Neuron (in vitro differentiated cells): ENCODE results near the gene SYNDIG1L.

ENCODE experiments used
- H2AFZ ChIP-seq: one replicate; pipeline ENCODE4 v1.6.1; 2013; ENCODE audit warnings: low read depth, mild to moderate bottlenecking, inconsistent platforms, low read length, moderate library complexity
- H3K27me3 ChIP-seq: one replicate; pipeline ENCODE4 v1.6.1; 2013; ENCODE audit warnings: low read length; ENCODE audit not compliant: insufficient read depth
- H3K36me3 ChIP-seq: one replicate; pipeline ENCODE4 v1.6.1; 2013; ENCODE audit warnings: low read length; ENCODE audit not compliant: insufficient read depth
- H3K4me1 ChIP-seq: one replicate; pipeline ENCODE4 v1.6.1; 2013; ENCODE audit warnings: low read length; ENCODE audit not compliant: insufficient read depth
- H3K4me3 ChIP-seq: 2 replicates; pipeline ENCODE4 v1.5.1; 2013; ENCODE audit warnings: mild to moderate bottlenecking, low read length, moderate library complexity
- H3K9me3 ChIP-seq: one replicate; pipeline ENCODE4 v1.6.1; 2013; ENCODE audit warnings: low read length

SYNDIG1L gene

DNA sequence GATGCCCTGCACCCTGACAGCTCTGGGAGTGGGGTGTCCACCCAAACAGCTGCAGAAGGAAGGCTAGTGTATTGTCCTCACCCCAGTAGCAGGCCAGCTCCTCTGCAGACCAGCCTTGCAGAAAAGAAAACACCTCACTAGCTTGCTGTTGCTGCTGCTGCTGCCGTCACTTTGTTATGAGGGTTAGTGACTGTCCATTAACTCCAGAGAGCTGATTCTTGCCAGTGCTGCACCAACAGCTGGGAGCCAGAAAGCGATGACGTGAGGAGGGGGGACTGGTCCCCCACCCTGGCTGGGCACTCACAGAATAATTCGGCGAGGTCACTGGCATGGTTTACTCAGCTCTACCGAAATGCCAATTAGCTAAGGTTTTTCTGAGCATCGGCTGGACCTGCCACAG lies 2.8 kb downstream of the SYNDIG1L start:
- Histone ChIP-seq H2AFZ (no peak overlapping the region), H3K36me3 (no peaks in the 10 kb centered on the region), H3K4me3 (no peak overlapping the region), H3K4me1 (peaks cover 3% of the 10 kb centered on the region), H3K9me3 (no peaks in the 10 kb centered on the region), H3K27me3 (peaks cover 54% of the 10 kb centered on the region)

DNA sequence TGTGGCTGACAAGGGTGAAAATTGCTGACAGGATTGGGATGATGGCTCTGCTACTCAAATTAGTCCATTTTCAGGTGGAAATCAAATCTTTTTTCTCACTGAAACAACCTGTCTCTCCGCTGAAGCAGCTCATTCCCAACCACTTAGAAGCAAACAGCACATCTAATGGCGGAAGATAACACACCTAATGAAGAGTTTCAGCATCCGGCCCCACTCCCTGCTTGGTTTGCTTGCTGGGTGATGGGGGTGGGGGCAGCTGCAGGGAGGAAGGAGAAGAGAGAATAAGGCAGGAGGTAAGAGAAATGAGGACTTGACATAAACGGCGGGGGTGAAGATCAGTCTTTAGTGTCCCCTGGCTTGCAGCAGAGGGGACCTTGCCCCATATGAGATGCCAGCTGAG lies 4.0 kb downstream of the SYNDIG1L start:
- H3K27me3 ChIP-seq: peaks cover 42% of the 10 kb centered on the region
- H2AFZ ChIP-seq: no peak overlapping the region
- no peak overlapping the region for H3K4me3 ChIP-seq
- no peaks in the 10 kb centered on the region for H3K9me3 ChIP-seq
- peaks cover 3% of the 10 kb centered on the region for H3K4me1 ChIP-seq
- H3K36me3 ChIP-seq: no peaks in the 10 kb centered on the region

DNA sequence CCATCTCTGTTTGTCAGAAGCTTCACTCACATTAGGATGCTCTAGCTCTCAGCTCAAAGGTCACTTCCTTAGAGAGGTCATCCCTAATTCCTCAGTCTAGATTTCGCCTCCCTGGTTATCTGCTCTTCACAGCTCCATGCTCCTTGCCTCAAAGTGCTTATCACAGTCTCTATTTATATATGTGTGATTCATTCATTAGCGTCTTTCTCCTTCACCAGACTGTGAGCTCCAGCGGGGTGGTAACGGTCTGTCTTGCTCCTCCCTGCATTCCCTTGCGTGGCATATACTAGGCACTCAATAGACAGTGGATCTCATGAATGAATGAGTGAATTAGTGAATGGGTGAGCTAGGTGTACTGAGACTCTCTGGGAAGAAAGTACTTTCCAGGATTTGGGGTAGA lies 6.9 kb downstream of the SYNDIG1L start:
- no peak overlapping the region for H2AFZ ChIP-seq
- H3K36me3 ChIP-seq: no peaks in the 10 kb centered on the region
- peaks cover 19% of the 10 kb centered on the region for H3K27me3 ChIP-seq
- no peak overlapping the region for H3K4me3 ChIP-seq
- peaks cover 11% of the 10 kb centered on the region for H3K4me1 ChIP-seq
- H3K9me3 ChIP-seq: no peaks in the 10 kb centered on the region

GRCh38 chr14:74418031-74418430 lies 8.0 kb downstream of the SYNDIG1L start:
- Histone ChIP-seq H3K4me1 (peaks cover 12% of the 10 kb centered on the region), H3K36me3 (no peaks in the 10 kb centered on the region), H3K27me3 (peaks cover 21% of the 10 kb centered on the region), H3K9me3 (no peaks in the 10 kb centered on the region), H3K4me3 (no peak overlapping the region), H2AFZ (no peak overlapping the region)

GRCh38 chr14:74417611-74418010 lies 8.4 kb downstream of the SYNDIG1L start:
- Histone ChIP-seq H3K4me1 (peaks cover 12% of the 10 kb centered on the region), H3K27me3 (peaks cover 21% of the 10 kb centered on the region), H3K9me3 (no peaks in the 10 kb centered on the region), H3K36me3 (no peaks in the 10 kb centered on the region), H2AFZ (no peak overlapping the region), H3K4me3 (no peak overlapping the region)

DNA sequence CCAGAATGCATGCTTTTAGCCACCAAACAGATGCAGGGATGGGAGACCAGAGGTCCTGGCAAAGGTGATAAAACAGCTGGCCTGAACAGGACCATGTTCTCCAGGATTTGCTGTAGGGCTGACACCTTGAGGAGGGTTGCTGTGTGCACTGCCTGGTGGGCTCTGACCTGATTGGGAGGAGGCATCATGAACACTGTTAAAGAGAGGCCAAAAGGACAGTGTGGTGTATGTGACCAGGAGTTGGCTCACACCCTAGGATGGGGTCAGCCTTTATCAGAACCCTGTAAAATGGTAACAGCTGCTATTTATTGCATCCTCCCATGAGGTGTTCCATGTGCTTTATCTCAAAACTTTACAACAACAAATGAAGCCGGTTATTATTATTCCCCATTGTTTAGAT lies 8.8 kb downstream of the SYNDIG1L start:
- peaks cover 19% of the 10 kb centered on the region for H3K27me3 ChIP-seq
- no peak overlapping the region for H3K4me3 ChIP-seq
- H3K4me1 ChIP-seq: peaks cover 12% of the 10 kb centered on the region
- no peaks in the 10 kb centered on the region for H3K9me3 ChIP-seq
- no peak overlapping the region for H2AFZ ChIP-seq
- H3K36me3 ChIP-seq: no peaks in the 10 kb centered on the region

DNA sequence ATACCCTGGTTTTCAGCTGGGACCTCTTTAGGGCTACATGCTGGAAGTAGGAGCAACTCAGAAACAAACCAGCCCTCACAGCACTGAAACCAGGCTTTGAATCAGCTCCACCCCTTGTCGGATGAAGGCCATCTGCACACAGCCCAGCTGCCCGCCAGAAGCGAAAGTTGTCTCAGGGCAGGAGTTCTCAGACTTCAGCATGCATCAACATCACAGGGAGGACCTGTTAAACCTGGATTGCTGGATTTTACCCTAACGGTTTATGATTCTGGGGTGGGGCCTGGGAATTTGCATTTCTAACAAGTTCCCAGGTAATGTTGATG lies 10.9 kb downstream of the SYNDIG1L start:
- H3K4me1 ChIP-seq: peaks cover 12% of the 10 kb centered on the region
- H3K27me3 ChIP-seq: peaks cover 8% of the 10 kb centered on the region
- no peaks in the 10 kb centered on the region for H3K9me3 ChIP-seq
- H3K36me3 ChIP-seq: no peaks in the 10 kb centered on the region
- no peak overlapping the region for H3K4me3 ChIP-seq
- no peak overlapping the region for H2AFZ ChIP-seq

- H3K4me1 ChIP-seq: peaks cover 12% of the 10 kb centered on the region
- H3K36me3 ChIP-seq: no peaks in the 10 kb centered on the region
- H3K4me3 ChIP-seq: no peak overlapping the region
- peaks cover 8% of the 10 kb centered on the region for H3K27me3 ChIP-seq
- H2AFZ ChIP-seq: no peak overlapping the region
- no peaks in the 10 kb centered on the region for H3K9me3 ChIP-seq
These were observed 11.5 kb downstream of the SYNDIG1L start for GRCh38 chr14:74414403-74415114.

- Histone ChIP-seq H2AFZ (no peak overlapping the region), H3K36me3 (no peaks in the 10 kb centered on the region), H3K9me3 (no peaks in the 10 kb centered on the region), H3K27me3 (peaks cover 8% of the 10 kb centered on the region), H3K4me3 (no peak overlapping the region), H3K4me1 (peaks cover 12% of the 10 kb centered on the region)
These were observed 12.4 kb downstream of the SYNDIG1L start for GRCh38 chr14:74413627-74414026.

GRCh38 chr14:74412753-74413152 lies 13.3 kb downstream of the SYNDIG1L start:
- no peaks in the 10 kb centered on the region for H3K9me3 ChIP-seq
- H2AFZ ChIP-seq: no peak overlapping the region
- no peak overlapping the region for H3K4me3 ChIP-seq
- peaks cover 8% of the 10 kb centered on the region for H3K27me3 ChIP-seq
- peaks cover 12% of the 10 kb centered on the region for H3K4me1 ChIP-seq
- H3K36me3 ChIP-seq: no peaks in the 10 kb centered on the region

- no peak overlapping the region for H2AFZ ChIP-seq
- H3K4me1 ChIP-seq: peaks cover 12% of the 10 kb centered on the region
- H3K36me3 ChIP-seq: no peaks in the 10 kb centered on the region
- H3K9me3 ChIP-seq: no peaks in the 10 kb centered on the region
- H3K27me3 ChIP-seq: peaks cover 12% of the 10 kb centered on the region
- H3K4me3 ChIP-seq: no peak overlapping the region
These were observed 14.3 kb downstream of the SYNDIG1L start for GRCh38 chr14:74411671-74412070.

GRCh38 chr14:74409441-74409840 lies 16.6 kb downstream of the SYNDIG1L start:
- Histone ChIP-seq H3K9me3 (no peaks in the 10 kb centered on the region), H3K4me3 (no peak overlapping the region), H2AFZ (no peak overlapping the region), H3K27me3 (peaks cover 12% of the 10 kb centered on the region), H3K4me1 (peaks cover 4% of the 10 kb centered on the region), H3K36me3 (no peaks in the 10 kb centered on the region)

GRCh38 chr14:74408870-74409269 lies 17.1 kb downstream of the SYNDIG1L start:
- Histone ChIP-seq H3K36me3 (no peaks in the 10 kb centered on the region), H3K4me3 (no peak overlapping the region), H3K4me1 (no peaks in the 10 kb centered on the region), H3K9me3 (no peaks in the 10 kb centered on the region), H2AFZ (no peak overlapping the region), H3K27me3 (peaks cover 9% of the 10 kb centered on the region)

GRCh38 chr14:74407801-74408154 lies 18.2 kb downstream of the SYNDIG1L start:
- Histone ChIP-seq H3K27me3 (peaks cover 6% of the 10 kb centered on the region), H2AFZ (no peak overlapping the region), H3K4me1 (peaks cover 2% of the 10 kb centered on the region), H3K36me3 (no peaks in the 10 kb centered on the region), H3K4me3 (no peak overlapping the region), H3K9me3 (no peaks in the 10 kb centered on the region)
